Body of pancreas (tissue), 4 donors: ENCODE measurements around the gene ALG14. TPM values are rescaled to one million over a fixed set of nuclear protein-coding genes. Genes with fewer than 3 reads are reported as not detected.

Experiments used
- ATAC-seq: fragments of 150-250 bp; one replicate; pipeline ENCODE4 v1.9.1; 2016
- DNase-seq, 4 donors: peaks; one replicate each; pipeline ENCODE4 v3.0.0-alpha.2; 2019
- H3K27ac ChIP-seq, 4 donors: fragments of 200-600 bp; sonication (generic); 1 replicate in 3 of 4; 2 replicates in 1 of 4; pipeline versions ENCODE4 v1.5.1 to v1.6.1; 2016 to 2019; ENCODE audit warnings: mild to moderate bottlenecking in 1 of 4, mixed read lengths in 1 of 4, moderate library complexity in 1 of 4
- H3K27me3 ChIP-seq, 2 donors: fragments of 200-600 bp; sonication (generic); one replicate each; pipeline ENCODE4 v1.6.0; 2016; ENCODE audit warnings: mild to moderate bottlenecking in 1 of 2
- H3K36me3 ChIP-seq, 2 donors: fragments of 200-600 bp; sonication (generic); replicated peaks in 1 of 2; 2 replicates each; pipeline ENCODE4 v1.5.1; 2016; ENCODE audit warnings: low read depth in 2 of 2; ENCODE audit not compliant: insufficient read depth in 1 of 2
- H3K4me1 ChIP-seq: fragments of 200-600 bp; sonication (generic); one replicate; pipeline ENCODE4 v1.6.0; 2016
- H3K4me3 ChIP-seq, 2 donors: fragments of 200-600 bp; sonication (generic); 1 replicate in 1 of 2; 2 replicates in 1 of 2; pipeline ENCODE4 v1.5.1; 2016 to 2019
- H3K9me3 ChIP-seq, 3 donors: fragments of 200-600 bp; sonication (generic); 1 replicate in 2 of 3; 2 replicates in 1 of 3; pipeline ENCODE4 v1.5.1; 2016
- POLR2A ChIP-seq, 3 donors: fragments of 450-650 bp; IDR thresholded peaks; one replicate each; pipeline ENCODE4 v1.6.1; 2016; ENCODE audit warnings: antibody characterized with exemption in 3 of 3, mild to moderate bottlenecking in 2 of 3
- WGBS, 2 donors: methylation state at CpG; one replicate each; pipeline ENCODE4 v1.1.5; 2017; 5-methylcytosine and 5-hydroxymethylcytosine counted together
- intact Hi-C: fragments of 100-400 bp; cut with DNase I; formaldehyde crosslinking; loops from one replicate; pipeline ENCODE4 v1.15.1; 2023
- total RNA-seq, 2 donors: library from RNA; depleted of rRNA; stranded (reverse); fragments of >200 nt; gene quantifications; one replicate each; pipeline ENCODE4 v1.1.0, GENCODE V29; 2016
- TF ChIP-seq, protein P1 (sequence below), 7 experiments: fragments of 450-650 bp in 4 of 7; fragments of 200-600 bp in 3 of 7; sonication (generic) in 3 of 7; IDR thresholded peaks; one replicate each; pipeline ENCODE4 v1.5.1; 2016 to 2019; ENCODE audit warnings: antibody characterized with exemption in 7 of 7

Gene ALG14
- total RNA-seq, 2 donors from 2014 or later = 0.78 to 0.99 TPM

GRCh38 chr1:94925004-94925403 is 147.7 kb downstream of the ALG14 start:
- 9 to 10% methylated on average over 2 of the region's 2 CpGs for WGBS, 2 donors
- DNase-seq (peak in 3 of 4 donors; percentile 26 to 49 (median 27)), ATAC-seq (no peak)
- TF ChIP-seq, protein P1, sequence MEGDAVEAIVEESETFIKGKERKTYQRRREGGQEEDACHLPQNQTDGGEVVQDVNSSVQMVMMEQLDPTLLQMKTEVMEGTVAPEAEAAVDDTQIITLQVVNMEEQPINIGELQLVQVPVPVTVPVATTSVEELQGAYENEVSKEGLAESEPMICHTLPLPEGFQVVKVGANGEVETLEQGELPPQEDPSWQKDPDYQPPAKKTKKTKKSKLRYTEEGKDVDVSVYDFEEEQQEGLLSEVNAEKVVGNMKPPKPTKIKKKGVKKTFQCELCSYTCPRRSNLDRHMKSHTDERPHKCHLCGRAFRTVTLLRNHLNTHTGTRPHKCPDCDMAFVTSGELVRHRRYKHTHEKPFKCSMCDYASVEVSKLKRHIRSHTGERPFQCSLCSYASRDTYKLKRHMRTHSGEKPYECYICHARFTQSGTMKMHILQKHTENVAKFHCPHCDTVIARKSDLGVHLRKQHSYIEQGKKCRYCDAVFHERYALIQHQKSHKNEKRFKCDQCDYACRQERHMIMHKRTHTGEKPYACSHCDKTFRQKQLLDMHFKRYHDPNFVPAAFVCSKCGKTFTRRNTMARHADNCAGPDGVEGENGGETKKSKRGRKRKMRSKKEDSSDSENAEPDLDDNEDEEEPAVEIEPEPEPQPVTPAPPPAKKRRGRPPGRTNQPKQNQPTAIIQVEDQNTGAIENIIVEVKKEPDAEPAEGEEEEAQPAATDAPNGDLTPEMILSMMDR (IDR thresholded peaks at IDR 0.05) = no peak
- TF ChIP-seq POLR2A (IDR thresholded peaks at IDR 0.05) = no peak
- intact Hi-C loops = no loop called here
- H3K27me3 ChIP-seq = no peaks in the 10 kb centered on the region
- peak overlapping the region; percentile 82 to 94 (median 91) for H3K27ac ChIP-seq
- H3K4me1 ChIP-seq = peaks cover 60% of the 10 kb centered on the region
- H3K36me3 ChIP-seq = no peaks in the 10 kb centered on the region
- no peaks in the 10 kb centered on the region for H3K9me3 ChIP-seq
- no peak overlapping the region for H3K4me3 ChIP-seq

Other genes with a start within 250 kb of the ALG14 start
- gene CNN3, start 145.8 kb downstream of the ALG14 start, total RNA-seq = 10 to 100 TPM; 79.4 to 83.1 TPM
- gene TLCD4, start 44.4 kb upstream of the ALG14 start, total RNA-seq = 10 to 100 TPM; 10.2 to 15.6 TPM
- gene RWDD3, start 161.3 kb upstream of the ALG14 start, total RNA-seq = 10 to 100 TPM; 13.5 to 20.8 TPM